ENCODE data around the gene GSG1L2. TPM values are rescaled to one million over a fixed set of nuclear protein-coding genes. Genes with fewer than 3 reads are reported as not detected.
A peak's percentile ranks its signal among the peaks of the same experiment; 100 is the strongest.

The GSG1L2 gene
- total RNA-seq, 1 donor from 2014 or later: not detected

GRCh38 chr17:9824797-9825338 lies 3.0 kb upstream of the GSG1L2 start:
- DNase-seq: no peak

GRCh38 chr17:9824094-9824493 lies 2.2 kb upstream of the GSG1L2 start:
- no peak for DNase-seq

GRCh38 chr17:9820448-9820847 lies 1.4 kb downstream of the GSG1L2 start:
- DNase-seq: no peak

- DNase-seq: no peak
These were observed 3.1 kb downstream of the GSG1L2 start for GRCh38 chr17:9818760-9819159.

- no peak for DNase-seq
These were observed 4.8 kb downstream of the GSG1L2 start for GRCh38 chr17:9817086-9817485.

GRCh38 chr17:9816472-9816871 lies 5.4 kb downstream of the GSG1L2 start:
- no peak for DNase-seq

GRCh38 chr17:9814337-9814945 lies 7.4 kb downstream of the GSG1L2 start:
- DNase-seq: no peak

GRCh38 chr17:9813166-9813565 lies 8.7 kb downstream of the GSG1L2 start:
- no peak for DNase-seq

- DNase-seq: no peak
These were observed 10.3 kb downstream of the GSG1L2 start for GRCh38 chr17:9811537-9811936.

GRCh38 chr17:9811086-9811485 lies 10.8 kb downstream of the GSG1L2 start:
- no peak for DNase-seq

- DNase-seq: no peak
These were observed 11.6 kb downstream of the GSG1L2 start for GRCh38 chr17:9810100-9810949.

- DNase-seq: no peak
These were observed 12.5 kb downstream of the GSG1L2 start for GRCh38 chr17:9809409-9809808.

- DNase-seq: no peak
These were observed 15.2 kb downstream of the GSG1L2 start for GRCh38 chr17:9806699-9807098.

GRCh38 chr17:9805769-9806168 lies 16.1 kb downstream of the GSG1L2 start:
- no peak for DNase-seq

GRCh38 chr17:9802697-9803096 lies 19.2 kb downstream of the GSG1L2 start:
- DNase-seq: no peak

GRCh38 chr17:9802294-9802693 lies 19.6 kb downstream of the GSG1L2 start:
- no peak for DNase-seq

- DNase-seq: no peak
These were observed 20.4 kb downstream of the GSG1L2 start for GRCh38 chr17:9801505-9801904.

- DNase-seq: no peak
These were observed 23.2 kb downstream of the GSG1L2 start for GRCh38 chr17:9798724-9799123.

- no peak for DNase-seq
These were observed 23.9 kb downstream of the GSG1L2 start for GRCh38 chr17:9798008-9798407.

GRCh38 chr17:9792181-9792840 lies 29.6 kb downstream of the GSG1L2 start:
- DNase-seq: no peak

- peak; percentile 11 for DNase-seq
These were observed 30.7 kb downstream of the GSG1L2 start, which contains the start of gene DHRS7C for GRCh38 chr17:9790889-9791876. DHRS7C (minus strand) TSS chr17:9791592; CDS start chr17:9791284, 308 bp downstream.

- DNase-seq: no peak
These were observed 31.6 kb downstream of the GSG1L2 start for GRCh38 chr17:9790316-9790715.

Data from skin of body (tissue), 2 donors.